ENCODE results near the gene TBC1D8B.
A peak's percentile ranks its signal among the peaks of the same experiment; 100 is the strongest.

Gene TBC1D8B

DNA sequence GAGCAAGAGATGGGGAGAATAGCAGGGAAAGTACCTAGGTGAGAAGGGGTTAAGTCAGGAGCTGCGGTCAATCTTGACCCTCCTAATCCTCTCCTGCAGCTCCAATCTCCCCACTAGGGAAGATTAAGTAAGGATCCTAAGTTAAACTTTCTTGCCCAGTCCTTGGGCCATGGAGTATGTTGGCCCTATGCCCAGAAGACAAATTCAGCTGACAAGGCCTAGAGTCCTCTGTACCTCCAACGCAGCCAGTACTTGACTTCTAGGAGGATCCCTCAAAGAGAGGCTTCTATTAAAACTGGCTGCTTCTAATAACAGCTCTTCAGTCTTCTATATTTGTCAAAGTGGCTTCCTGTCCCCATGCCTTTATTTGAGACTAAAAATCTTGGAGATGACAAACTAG, 119.2 kb downstream of the TBC1D8B start:
- no peak overlapping the region for H3K4me3 ChIP-seq (replicated peaks in 1 of 2; ENCODE audit: low read depth in 2 of 2, low read length in 2 of 2)
- TF ChIP-seq, protein P1, sequence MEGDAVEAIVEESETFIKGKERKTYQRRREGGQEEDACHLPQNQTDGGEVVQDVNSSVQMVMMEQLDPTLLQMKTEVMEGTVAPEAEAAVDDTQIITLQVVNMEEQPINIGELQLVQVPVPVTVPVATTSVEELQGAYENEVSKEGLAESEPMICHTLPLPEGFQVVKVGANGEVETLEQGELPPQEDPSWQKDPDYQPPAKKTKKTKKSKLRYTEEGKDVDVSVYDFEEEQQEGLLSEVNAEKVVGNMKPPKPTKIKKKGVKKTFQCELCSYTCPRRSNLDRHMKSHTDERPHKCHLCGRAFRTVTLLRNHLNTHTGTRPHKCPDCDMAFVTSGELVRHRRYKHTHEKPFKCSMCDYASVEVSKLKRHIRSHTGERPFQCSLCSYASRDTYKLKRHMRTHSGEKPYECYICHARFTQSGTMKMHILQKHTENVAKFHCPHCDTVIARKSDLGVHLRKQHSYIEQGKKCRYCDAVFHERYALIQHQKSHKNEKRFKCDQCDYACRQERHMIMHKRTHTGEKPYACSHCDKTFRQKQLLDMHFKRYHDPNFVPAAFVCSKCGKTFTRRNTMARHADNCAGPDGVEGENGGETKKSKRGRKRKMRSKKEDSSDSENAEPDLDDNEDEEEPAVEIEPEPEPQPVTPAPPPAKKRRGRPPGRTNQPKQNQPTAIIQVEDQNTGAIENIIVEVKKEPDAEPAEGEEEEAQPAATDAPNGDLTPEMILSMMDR (IDR thresholded peaks at IDR 0.05; ENCODE audit: low read depth, low read length) = no peak
- DNase-seq (ENCODE audit: low read depth in 2 of 2) = peak in 1 of 2 donors; percentile 35
